ENCODE results near the gene PIAS4.
"Not testable (repeated sequence)": the region's sequence is repeated elsewhere in the genome, so short reads cannot be mapped to it uniquely, and the experiment has no call there.

Gene PIAS4

GRCh38 chr19:3987619-3988371 lies 19.7 kb upstream of the PIAS4 start:
- peak overlapping the region; percentile 34 for H3K4me3 ChIP-seq (ENCODE audit: low read length)
- TF ChIP-seq, protein P1, sequence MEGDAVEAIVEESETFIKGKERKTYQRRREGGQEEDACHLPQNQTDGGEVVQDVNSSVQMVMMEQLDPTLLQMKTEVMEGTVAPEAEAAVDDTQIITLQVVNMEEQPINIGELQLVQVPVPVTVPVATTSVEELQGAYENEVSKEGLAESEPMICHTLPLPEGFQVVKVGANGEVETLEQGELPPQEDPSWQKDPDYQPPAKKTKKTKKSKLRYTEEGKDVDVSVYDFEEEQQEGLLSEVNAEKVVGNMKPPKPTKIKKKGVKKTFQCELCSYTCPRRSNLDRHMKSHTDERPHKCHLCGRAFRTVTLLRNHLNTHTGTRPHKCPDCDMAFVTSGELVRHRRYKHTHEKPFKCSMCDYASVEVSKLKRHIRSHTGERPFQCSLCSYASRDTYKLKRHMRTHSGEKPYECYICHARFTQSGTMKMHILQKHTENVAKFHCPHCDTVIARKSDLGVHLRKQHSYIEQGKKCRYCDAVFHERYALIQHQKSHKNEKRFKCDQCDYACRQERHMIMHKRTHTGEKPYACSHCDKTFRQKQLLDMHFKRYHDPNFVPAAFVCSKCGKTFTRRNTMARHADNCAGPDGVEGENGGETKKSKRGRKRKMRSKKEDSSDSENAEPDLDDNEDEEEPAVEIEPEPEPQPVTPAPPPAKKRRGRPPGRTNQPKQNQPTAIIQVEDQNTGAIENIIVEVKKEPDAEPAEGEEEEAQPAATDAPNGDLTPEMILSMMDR (conservative IDR thresholded peaks at IDR 0.05; ENCODE audit: low read length): peak; percentile 82
- peak; percentile 72 for DNase-seq (ENCODE audit: low read depth)

DNA sequence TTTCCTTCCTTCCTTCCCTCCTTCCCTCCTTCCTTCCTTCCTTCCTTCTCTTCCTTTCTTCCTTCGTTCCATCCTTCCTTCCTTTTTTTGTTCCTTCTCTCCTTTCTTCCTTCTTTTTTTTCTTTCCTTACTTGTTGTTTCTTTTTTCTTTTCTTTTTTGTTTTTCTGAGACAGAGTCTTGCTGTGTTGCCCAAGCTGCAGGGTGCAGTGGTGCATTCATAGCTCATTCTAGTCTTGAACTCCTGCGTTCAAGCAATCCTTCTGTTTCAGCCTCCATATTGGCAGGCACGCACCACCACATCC lies 16.8 kb upstream of the PIAS4 start:
- H3K4me3 ChIP-seq (ENCODE audit: low read length): no peak overlapping the region
- no peak for DNase-seq (ENCODE audit: low read depth)
- TF ChIP-seq, protein P1 (conservative IDR thresholded peaks at IDR 0.05; ENCODE audit: low read length): no peak

GRCh38 chr19:3995607-3996006 lies 11.9 kb upstream of the PIAS4 start:
- TF ChIP-seq, protein P1 (conservative IDR thresholded peaks at IDR 0.05; ENCODE audit: low read length): no peak
- no peak overlapping the region for H3K4me3 ChIP-seq (ENCODE audit: low read length)
- no peak for DNase-seq (ENCODE audit: low read depth)

GRCh38 chr19:3998667-3999412 lies 8.7 kb upstream of the PIAS4 start:
- not testable (repeated sequence) for DNase-seq (ENCODE audit: low read depth); H3K4me3 ChIP-seq (ENCODE audit: low read length)

DNA sequence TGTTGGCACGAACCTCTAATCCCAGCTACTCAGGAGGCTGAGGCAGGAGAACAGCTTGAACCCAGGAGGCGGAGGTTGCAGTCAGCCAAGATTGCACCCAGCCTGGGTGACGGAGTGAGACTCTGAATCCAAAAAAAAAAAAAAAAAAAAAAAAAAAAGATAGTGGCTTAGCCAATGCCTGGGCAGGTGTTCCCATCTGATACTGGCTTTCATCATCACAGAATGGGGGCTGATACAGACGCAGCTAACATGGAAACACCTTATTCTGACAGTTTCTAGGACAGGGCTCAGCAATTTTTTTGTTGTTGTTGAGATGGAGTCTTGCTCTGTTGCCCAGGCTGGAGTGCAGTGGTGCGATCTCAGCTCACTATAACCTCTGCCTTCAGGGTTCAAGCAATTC lies 6.7 kb upstream of the PIAS4 start:
- not testable (repeated sequence) for H3K4me3 ChIP-seq (ENCODE audit: low read length); DNase-seq (ENCODE audit: low read depth)

GRCh38 chr19:4005436-4005835 lies 2.1 kb upstream of the PIAS4 start:
- not testable (repeated sequence) for DNase-seq (ENCODE audit: low read depth); H3K4me3 ChIP-seq (ENCODE audit: low read length)

DNA sequence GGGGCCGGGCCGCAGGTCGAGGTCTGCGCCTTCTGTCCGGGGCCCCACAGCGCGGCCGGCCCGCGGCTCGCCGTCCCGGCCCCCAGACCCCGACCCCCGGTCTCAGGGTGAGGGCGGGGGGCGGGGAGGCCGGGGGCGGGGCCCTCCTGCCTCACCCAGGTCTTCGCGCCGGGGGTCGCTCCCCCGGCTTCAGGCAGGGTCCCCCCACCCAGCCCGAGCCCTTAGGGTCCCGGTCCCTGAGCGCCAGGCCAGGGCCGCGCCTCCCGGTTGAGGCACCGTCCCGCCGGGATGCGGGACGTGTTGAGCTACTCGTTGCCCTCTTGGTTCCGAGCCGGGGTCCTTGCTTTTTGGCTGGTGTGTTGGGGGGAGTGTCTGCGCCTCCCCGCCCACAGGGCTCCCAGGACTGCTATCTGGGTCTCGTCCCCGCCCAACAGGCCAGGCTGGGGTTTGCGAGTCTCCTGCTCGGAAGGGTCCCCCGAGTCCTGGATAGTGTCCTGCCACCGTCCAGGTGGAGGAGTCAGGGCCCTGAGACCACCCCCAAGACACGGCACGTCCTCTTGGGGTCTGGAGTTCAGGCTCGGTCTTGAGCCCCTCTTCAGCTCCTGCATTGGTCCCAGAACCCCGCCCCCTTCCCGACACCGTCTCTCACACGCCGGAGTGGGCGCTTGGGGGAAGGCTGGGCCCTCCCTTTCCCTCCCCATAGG lies 452 bp downstream of the PIAS4 start:
- TF ChIP-seq, protein P1 (conservative IDR thresholded peaks at IDR 0.05; ENCODE audit: low read length): no peak
- DNase-seq (ENCODE audit: low read depth): no peak
- H3K4me3 ChIP-seq (ENCODE audit: low read length): peak overlapping the region; percentile 91

- DNase-seq (ENCODE audit: low read depth): peak; percentile 15
- TF ChIP-seq, protein P1 (conservative IDR thresholded peaks at IDR 0.05; ENCODE audit: low read length): no peak
- H3K4me3 ChIP-seq (ENCODE audit: low read length): peak overlapping the region; percentile 22; the same call in 1 of the 2 replicates
These were observed 2.7 kb downstream of the PIAS4 start for GRCh38 chr19:4009990-4010807.

Data from AG10803 (cell line).